ENCODE data around the gene PAPSS2. TPM values are rescaled to one million over a fixed set of nuclear protein-coding genes. Genes with fewer than 3 reads are reported as not detected.
A peak's percentile ranks its signal among the peaks of the same experiment; 100 is the strongest.
"Not testable (repeated sequence)": the region's sequence is repeated elsewhere in the genome, so short reads cannot be mapped to it uniquely, and the experiment has no call there.

Gene PAPSS2
- total RNA-seq, 1 donor from 2014 or later, result 7.3 TPM

- Mint-ChIP-seq H3K27me3 (peaks cover 3% of the 10 kb centered on the region), H3K27ac (peak overlapping the region; percentile 63), H3K9me3 (ENCODE audit: low read depth) (no peaks in the 10 kb centered on the region), H3K4me1 (ENCODE audit: low read depth) (peaks cover 19% of the 10 kb centered on the region), H3K4me3 (ENCODE audit: low read depth) (no peak overlapping the region), H3K36me3 (ENCODE audit: insufficient read depth) (no peaks in the 10 kb centered on the region)
- TF ChIP-seq, protein P1, sequence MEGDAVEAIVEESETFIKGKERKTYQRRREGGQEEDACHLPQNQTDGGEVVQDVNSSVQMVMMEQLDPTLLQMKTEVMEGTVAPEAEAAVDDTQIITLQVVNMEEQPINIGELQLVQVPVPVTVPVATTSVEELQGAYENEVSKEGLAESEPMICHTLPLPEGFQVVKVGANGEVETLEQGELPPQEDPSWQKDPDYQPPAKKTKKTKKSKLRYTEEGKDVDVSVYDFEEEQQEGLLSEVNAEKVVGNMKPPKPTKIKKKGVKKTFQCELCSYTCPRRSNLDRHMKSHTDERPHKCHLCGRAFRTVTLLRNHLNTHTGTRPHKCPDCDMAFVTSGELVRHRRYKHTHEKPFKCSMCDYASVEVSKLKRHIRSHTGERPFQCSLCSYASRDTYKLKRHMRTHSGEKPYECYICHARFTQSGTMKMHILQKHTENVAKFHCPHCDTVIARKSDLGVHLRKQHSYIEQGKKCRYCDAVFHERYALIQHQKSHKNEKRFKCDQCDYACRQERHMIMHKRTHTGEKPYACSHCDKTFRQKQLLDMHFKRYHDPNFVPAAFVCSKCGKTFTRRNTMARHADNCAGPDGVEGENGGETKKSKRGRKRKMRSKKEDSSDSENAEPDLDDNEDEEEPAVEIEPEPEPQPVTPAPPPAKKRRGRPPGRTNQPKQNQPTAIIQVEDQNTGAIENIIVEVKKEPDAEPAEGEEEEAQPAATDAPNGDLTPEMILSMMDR (IDR thresholded peaks at IDR 0.05; ENCODE audit: unreplicated experiment), result no peak
- no peak for DNase-seq (ENCODE audit: low spot score, unreplicated experiment)
These were observed 42.2 kb upstream of the PAPSS2 start for GRCh38 chr10:87617503-87617902.

- H3K36me3 Mint-ChIP-seq (ENCODE audit: insufficient read depth), result no peaks in the 10 kb centered on the region
- H3K9me3 Mint-ChIP-seq (ENCODE audit: low read depth), result no peaks in the 10 kb centered on the region
- H3K4me3 Mint-ChIP-seq (ENCODE audit: low read depth), result peak overlapping the region; percentile 7
- no peak for DNase-seq (ENCODE audit: low spot score, unreplicated experiment)
- peak overlapping the region; percentile 92 for H3K27ac Mint-ChIP-seq
- peaks cover 3% of the 10 kb centered on the region for H3K27me3 Mint-ChIP-seq
- peaks cover 19% of the 10 kb centered on the region for H3K4me1 Mint-ChIP-seq (ENCODE audit: low read depth)
- TF ChIP-seq, protein P1 (IDR thresholded peaks at IDR 0.05; ENCODE audit: unreplicated experiment), result no peak
These were observed 40.9 kb upstream of the PAPSS2 start for GRCh38 chr10:87618566-87619423.

DNA sequence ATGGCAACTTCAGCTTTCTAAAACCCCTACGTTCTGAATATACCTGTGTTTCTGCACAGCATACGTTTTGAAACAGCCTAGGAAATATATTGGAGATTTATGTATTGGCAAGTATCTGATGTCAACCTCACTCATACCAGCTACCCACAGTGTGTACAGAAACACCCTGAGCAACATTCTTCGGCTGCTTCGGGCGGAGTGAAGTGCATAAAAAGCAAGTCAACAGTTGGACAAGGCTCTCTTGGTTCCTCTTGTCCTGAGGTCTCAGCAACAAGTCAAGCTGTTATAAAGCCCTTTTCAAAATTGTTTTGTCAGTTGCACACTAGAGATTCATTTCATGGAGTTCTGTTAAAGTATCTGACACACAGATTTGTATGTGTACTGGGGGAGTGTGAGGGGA is 40.0 kb upstream of the PAPSS2 start:
- H3K9me3 Mint-ChIP-seq (ENCODE audit: low read depth), result no peaks in the 10 kb centered on the region
- TF ChIP-seq, protein P1 (IDR thresholded peaks at IDR 0.05; ENCODE audit: unreplicated experiment), result no peak
- H3K27me3 Mint-ChIP-seq, result peaks cover 3% of the 10 kb centered on the region
- no peak for DNase-seq (ENCODE audit: low spot score, unreplicated experiment)
- H3K27ac Mint-ChIP-seq, result peak overlapping the region; percentile 10
- H3K36me3 Mint-ChIP-seq (ENCODE audit: insufficient read depth), result no peaks in the 10 kb centered on the region
- H3K4me1 Mint-ChIP-seq (ENCODE audit: low read depth), result peaks cover 19% of the 10 kb centered on the region
- no peak overlapping the region for H3K4me3 Mint-ChIP-seq (ENCODE audit: low read depth)

DNA sequence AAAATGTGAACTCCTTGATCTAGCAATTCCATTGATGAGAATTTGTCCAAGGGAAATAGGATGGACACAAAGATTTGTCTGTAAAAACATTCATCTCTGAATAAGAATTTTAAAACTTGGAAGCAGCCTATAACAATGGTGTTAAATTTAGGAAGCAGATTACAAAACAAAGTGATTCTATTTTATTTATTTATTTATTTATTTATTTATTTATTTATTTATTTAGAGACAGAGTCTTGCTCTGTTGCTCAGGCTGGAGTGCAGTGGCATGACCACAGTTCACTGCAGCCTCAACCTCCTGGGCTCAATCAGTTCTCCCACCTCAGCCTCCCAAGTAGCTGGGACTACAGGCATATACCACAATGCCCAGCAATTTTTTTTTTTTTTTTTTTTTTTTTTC is 38.2 kb upstream of the PAPSS2 start:
- not testable (repeated sequence) for H3K4me3 Mint-ChIP-seq (ENCODE audit: low read depth); H3K36me3 Mint-ChIP-seq (ENCODE audit: insufficient read depth); DNase-seq (ENCODE audit: low spot score, unreplicated experiment); H3K9me3 Mint-ChIP-seq (ENCODE audit: low read depth); H3K27me3 Mint-ChIP-seq; H3K27ac Mint-ChIP-seq
- H3K4me1 Mint-ChIP-seq (ENCODE audit: low read depth), result peaks cover 19% of the 10 kb centered on the region

DNA sequence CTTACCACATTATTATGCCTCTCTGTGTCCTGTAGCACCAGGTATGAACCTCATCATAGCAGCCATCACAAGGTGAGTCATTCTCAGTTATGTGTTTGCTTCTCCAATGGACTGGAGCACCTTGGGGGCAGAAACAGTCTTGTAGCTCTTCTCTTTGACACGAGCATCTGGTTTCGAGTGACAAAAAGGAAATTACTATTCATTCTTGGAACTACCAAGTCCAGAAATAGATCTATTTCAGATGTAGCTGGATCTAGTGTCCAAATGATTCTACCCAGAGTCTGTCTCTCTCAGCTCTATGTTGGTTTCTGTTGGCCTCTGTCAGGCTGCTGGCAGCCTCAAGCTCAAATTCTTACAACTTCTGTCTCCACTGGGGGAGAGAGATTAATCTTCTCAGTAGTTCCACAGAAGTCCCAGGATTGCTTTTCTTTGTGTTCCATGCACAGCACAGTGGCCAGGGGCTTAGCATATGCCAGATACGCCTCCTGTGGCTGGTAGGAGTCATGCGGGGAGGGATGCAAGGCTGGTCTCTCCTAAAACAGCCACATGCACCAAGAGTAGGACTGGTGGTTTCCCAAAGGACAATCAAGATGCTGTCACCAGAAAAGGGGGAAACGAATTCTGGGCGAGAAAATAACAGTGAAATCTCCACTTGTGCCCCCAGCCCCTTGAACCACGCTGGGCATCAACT is 37.2 kb upstream of the PAPSS2 start:
- H3K4me1 Mint-ChIP-seq (ENCODE audit: low read depth), result peaks cover 19% of the 10 kb centered on the region
- H3K9me3 Mint-ChIP-seq (ENCODE audit: low read depth), result no peaks in the 10 kb centered on the region
- no peaks in the 10 kb centered on the region for H3K36me3 Mint-ChIP-seq (ENCODE audit: insufficient read depth)
- TF ChIP-seq, protein P1 (IDR thresholded peaks at IDR 0.05; ENCODE audit: unreplicated experiment), result peak; percentile 7
- H3K27me3 Mint-ChIP-seq, result no peaks in the 10 kb centered on the region
- DNase-seq (ENCODE audit: low spot score, unreplicated experiment), result no peak
- no peak overlapping the region for H3K4me3 Mint-ChIP-seq (ENCODE audit: low read depth)
- no peak overlapping the region for H3K27ac Mint-ChIP-seq
